ENCODE measurements around the gene RCC1.

DNA sequence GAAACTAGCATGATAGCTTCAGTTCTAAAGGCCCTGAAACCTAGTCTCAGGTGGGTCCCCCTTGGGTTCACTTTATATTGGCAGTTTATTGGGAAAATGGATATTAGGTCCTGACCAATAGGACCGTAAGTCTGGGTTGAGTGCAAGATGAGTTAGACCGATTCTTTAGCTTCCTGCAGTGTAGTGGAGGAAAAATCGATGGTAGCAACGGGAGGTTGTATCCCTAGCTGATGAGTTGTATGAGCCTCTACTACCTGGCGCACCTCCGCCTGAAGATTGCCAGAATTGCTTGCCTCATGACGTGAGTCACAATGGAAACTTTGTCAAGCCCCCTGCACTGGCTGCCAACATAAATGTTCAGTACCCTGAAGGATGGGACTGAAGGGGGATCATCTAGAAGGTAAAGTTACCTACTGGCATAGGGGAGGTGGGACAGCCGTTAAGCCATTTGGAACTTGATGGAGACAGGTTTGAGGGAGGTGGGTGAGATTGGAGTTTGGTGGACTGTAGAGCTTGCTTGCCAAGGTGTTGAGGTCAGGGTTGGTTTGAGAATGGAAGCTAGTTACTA lies 3.9 kb downstream of the RCC1 start:
- peak; percentile 46 for TF ChIP-seq POLR2A (IDR thresholded peaks at IDR 0.05)
- TF ChIP-seq, protein P1, sequence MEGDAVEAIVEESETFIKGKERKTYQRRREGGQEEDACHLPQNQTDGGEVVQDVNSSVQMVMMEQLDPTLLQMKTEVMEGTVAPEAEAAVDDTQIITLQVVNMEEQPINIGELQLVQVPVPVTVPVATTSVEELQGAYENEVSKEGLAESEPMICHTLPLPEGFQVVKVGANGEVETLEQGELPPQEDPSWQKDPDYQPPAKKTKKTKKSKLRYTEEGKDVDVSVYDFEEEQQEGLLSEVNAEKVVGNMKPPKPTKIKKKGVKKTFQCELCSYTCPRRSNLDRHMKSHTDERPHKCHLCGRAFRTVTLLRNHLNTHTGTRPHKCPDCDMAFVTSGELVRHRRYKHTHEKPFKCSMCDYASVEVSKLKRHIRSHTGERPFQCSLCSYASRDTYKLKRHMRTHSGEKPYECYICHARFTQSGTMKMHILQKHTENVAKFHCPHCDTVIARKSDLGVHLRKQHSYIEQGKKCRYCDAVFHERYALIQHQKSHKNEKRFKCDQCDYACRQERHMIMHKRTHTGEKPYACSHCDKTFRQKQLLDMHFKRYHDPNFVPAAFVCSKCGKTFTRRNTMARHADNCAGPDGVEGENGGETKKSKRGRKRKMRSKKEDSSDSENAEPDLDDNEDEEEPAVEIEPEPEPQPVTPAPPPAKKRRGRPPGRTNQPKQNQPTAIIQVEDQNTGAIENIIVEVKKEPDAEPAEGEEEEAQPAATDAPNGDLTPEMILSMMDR (IDR thresholded peaks at IDR 0.05), result no peak

Measured in right lobe of liver (tissue), 4 donors.